GM12878 (cell line): ENCODE results near the gene USP35. TPM values are rescaled to one million over a fixed set of nuclear protein-coding genes. Genes with fewer than 3 reads are reported as not detected.

Source experiments
- ATAC-seq: fragments of 200-7000 bp; cut with Tn5 transposase; 3 replicates; pipeline ENCODE4 v1.9.1; 2020; ENCODE audit warnings: mild to moderate bottlenecking, moderate library complexity
- BruUV-seq: library from RNA; stranded (reverse); fragments of 400-500 nt; replicated peaks from 2 replicates; lab custom pipeline; 2021; lab: Mats Ljungman, UMichigan
- CTCF ChIA-PET: fragments of 300-600 bp; sonication (Branson Sonifier 250); formaldehyde crosslinking; extraction: SDS; loops from one replicate; lab custom pipeline; 2021; ENCODE audit warnings: inconsistent platforms; lab: Yijun Ruan, JAX
- POLR2A ChIA-PET: fragments of 350-600 bp; formaldehyde crosslinking; extraction: SDS; loops from one replicate; lab custom pipeline; 2021; ENCODE audit warnings: inconsistent platforms; lab: Charles Lee
- RAD21 ChIA-PET: fragments of 300-600 bp; sonication (Branson Sonifier 250); formaldehyde crosslinking; loops from one replicate; lab custom pipeline; 2023; ENCODE audit warnings: antibody characterized with exemption; ENCODE audit not compliant: unreplicated experiment; lab: Charles Lee
- SMC1A ChIA-PET: fragments of 300-600 bp; sonication (Branson Sonifier 250); formaldehyde crosslinking; loops from one replicate; lab custom pipeline; 2023; ENCODE audit not compliant: unreplicated experiment, uncharacterized antibody; lab: Charles Lee
- DNase-seq: peaks from one replicate; pipeline ENCODE4 v3.0.0-alpha.2; 2011; ENCODE audit warnings: low read depth, low spot score
- FAIRE-seq: peaks from 3 replicates; lab custom pipeline; 2011; peaks lifted over from hg19 to GRCh38; lab: Jason Lieb, UNC
- H2AFZ ChIP-seq: 2 replicates; pipeline ENCODE4 v1.6.0; 2011; ENCODE audit warnings: low read depth, low read length, control low read depth; ENCODE audit not compliant: control insufficient read depth
- H3K27ac ChIP-seq: 2 replicates; pipeline ENCODE4 v1.5.1; 2011; ENCODE audit warnings: control low read depth; ENCODE audit not compliant: control insufficient read depth, insufficient read depth
- H3K27me3 ChIP-seq, 2 experiments: replicated peaks in 1 of 2; 2 replicates each; pipeline versions ENCODE4 v1.6.0 to v1.6.1; 2011; ENCODE audit warnings: low read length in 1 of 2; ENCODE audit not compliant: control insufficient read depth in 2 of 2, insufficient read depth in 2 of 2
- H3K36me3 ChIP-seq, 2 experiments: 2 replicates each; pipeline ENCODE4 v1.5.1; 2011; ENCODE audit warnings: low read length in 1 of 2; ENCODE audit not compliant: control insufficient read depth in 2 of 2, insufficient read depth in 2 of 2
- H3K4me1 ChIP-seq: 2 replicates; pipeline ENCODE4 v1.6.1; 2011; ENCODE audit warnings: mild to moderate bottlenecking, low read length, moderate library complexity, mixed read lengths; ENCODE audit not compliant: control insufficient read depth, insufficient read depth
- H3K4me2 ChIP-seq: 2 replicates; pipeline ENCODE4 v1.6.0; 2011; ENCODE audit warnings: control low read depth; ENCODE audit not compliant: control insufficient read depth, insufficient read depth
- H3K4me3 ChIP-seq: fragments of 200-600 bp; sonication (generic); 2 replicates; pipeline ENCODE4 v1.5.1; 2016
- H3K79me2 ChIP-seq: 2 replicates; pipeline ENCODE4 v1.6.0; 2011; ENCODE audit warnings: low read length; ENCODE audit not compliant: control insufficient read depth, insufficient read depth
- H3K9ac ChIP-seq: 2 replicates; pipeline ENCODE4 v1.8.0; 2011; ENCODE audit warnings: low read length, control low read depth, mixed read lengths; ENCODE audit not compliant: control insufficient read depth, insufficient read depth
- H3K9me3 ChIP-seq: replicated peaks from 3 replicates; pipeline ENCODE4 v1.5.1; 2011; ENCODE audit warnings: mild to moderate bottlenecking, low read length; ENCODE audit not compliant: control insufficient read depth, insufficient read depth
- H4K20me1 ChIP-seq: 2 replicates; pipeline ENCODE4 v1.6.0; 2011; ENCODE audit not compliant: control insufficient read depth, insufficient read depth
- E2F8 ChIP-seq: fragments of 450-650 bp; IDR thresholded peaks from 2 replicates; pipeline ENCODE4 v1.6.1; 2018; ENCODE audit warnings: mild to moderate bottlenecking, low read depth, moderate library complexity; ENCODE audit not compliant: partially characterized antibody
- GATAD2B ChIP-seq: fragments of 450-650 bp; conservative IDR thresholded peaks from 2 replicates; pipeline ENCODE4 v1.6.1; 2017; ENCODE audit warnings: low read depth, mild to moderate bottlenecking, moderate library complexity
- MEF2B ChIP-seq: fragments of 450-650 bp; IDR thresholded peaks from 2 replicates; pipeline ENCODE4 v1.6.1; 2018; ENCODE audit warnings: mild to moderate bottlenecking, moderate library complexity; ENCODE audit not compliant: partially characterized antibody, poor library complexity, severe bottlenecking
- MTA2 ChIP-seq: fragments of 450-650 bp; IDR thresholded peaks from 2 replicates; pipeline ENCODE4 v1.6.1; 2016; ENCODE audit warnings: low read depth, mild to moderate bottlenecking, moderate library complexity
- PML ChIP-seq: IDR thresholded peaks from 2 replicates; pipeline ENCODE4 v1.6.1; 2012; ENCODE audit warnings: low read length, inconsistent platforms
- RAD51 ChIP-seq: fragments of 450-650 bp; IDR thresholded peaks from 2 replicates; pipeline ENCODE4 v1.6.1; 2016; ENCODE audit warnings: moderate library complexity, mild to moderate bottlenecking, inconsistent platforms
- SRF ChIP-seq, 2 experiments: IDR thresholded peaks; 2 replicates each; pipeline ENCODE4 v1.6.1; 2011; ENCODE audit warnings: low read depth in 2 of 2, low read length in 2 of 2, mild to moderate bottlenecking in 1 of 2, moderate library complexity in 1 of 2
- TCF3 ChIP-seq: IDR thresholded peaks from 2 replicates; pipeline ENCODE4 v1.6.1; 2012; ENCODE audit warnings: low read depth, mild to moderate bottlenecking, low read length, borderline replicate concordance; ENCODE audit not compliant: insufficient read depth
- ZNF24 ChIP-seq: fragments of 450-650 bp; IDR thresholded peaks from 2 replicates; pipeline ENCODE4 v1.6.1; 2017; ENCODE audit warnings: antibody characterized with exemption, mild to moderate bottlenecking
- WGBS: methylation state at CpG from one replicate; pipeline ENCODE4 v1.1.6; 2016; ENCODE audit warnings: low lambda C conversion rate; ENCODE audit not compliant: insufficient replicate concordance, insufficient coverage; ENCODE audit errors: missing lambda C conversion rate; 5-methylcytosine and 5-hydroxymethylcytosine counted together
- in situ Hi-C: fragments of 300-500 bp; cut with MboI; formaldehyde crosslinking; loops from 9 replicates; pipeline ENCODE4 v1.14.3; 2018; ENCODE audit warnings: mixed read lengths
- intact Hi-C: fragments of 100-400 bp; cut with micrococcal nuclease; formaldehyde crosslinking; loops from one replicate; pipeline ENCODE4 v1.14.2; 2022; ENCODE audit not compliant: unreplicated experiment
- polyA plus RNA-seq, 11 experiments: library from polyadenylated mRNA; depleted of rRNA in 4 of 11; unstranded in 6 of 11; stranded (reverse) in 5 of 11; fragments of >200 nt; fragmentation: Nextera tagmentation in 4 of 11; fragmentation: Illumina TruSeq in 1 of 11; extraction: Ambion mirVana in 4 of 11; extraction: Trizol in 1 of 11; gene quantifications; 1 replicate in 1 of 11; 2 replicates in 10 of 11; pipeline versions ENCODE4 v1.2.1 to v1.2.3, GENCODE V29; 2011 to 2016; ENCODE audit warnings: inconsistent platforms in 2 of 11, missing spikeins in 2 of 11, low read depth in 1 of 11
- total RNA-seq, 4 experiments: library from RNA; depleted of rRNA in 3 of 4; stranded (reverse); fragments of >200 nt in 3 of 4; fragmentation: Illumina TruSeq in 1 of 4; extraction: Trizol in 1 of 4; gene quantifications; 2 replicates each; pipeline versions ENCODE4 v1.2.1 to v1.2.3, GENCODE V29; 2013 to 2021

USP35 gene
- total and polyA plus RNA-seq, 10 of the 15 experiments (the other 5 are each of a cell fraction or from before 2014, with no cell fraction given): 0.13 to 6.4 (median 3.1) TPM; not detected in 1

GRCh38 chr11:78255919-78256318 is 67.2 kb downstream of the USP35 start:
- SMC1A ChIA-PET: no interaction called here
- no peak for DNase-seq
- no peak for ATAC-seq
- TF ChIP-seq E2F8 (no peak), TCF3 (no peak), PML (no peak), SRF (IDR thresholded peaks at IDR 0.05; ENCODE audit: low read depth in 2 of 2, low read length in 2 of 2) (no peak), MTA2 (no peak), ZNF24 (no peak), RAD51 (no peak), MEF2B (no peak), GATAD2B (no peak)
- WGBS: 52% methylated on average over 2 of the region's 2 CpGs
- intact Hi-C loops: no loop called here
- in situ Hi-C loops: no loop called here
- Histone ChIP-seq H3K79me2 (no peaks in the 10 kb centered on the region), H4K20me1 (no peaks in the 10 kb centered on the region), H3K4me3 (no peak overlapping the region), H3K27ac (no peak overlapping the region), H3K4me2 (no peak overlapping the region), H2AFZ (no peak overlapping the region), H3K9me3 (no peaks in the 10 kb centered on the region), H3K4me1 (no peaks in the 10 kb centered on the region), H3K27me3 (no peaks in the 10 kb centered on the region), H3K9ac (no peak overlapping the region), H3K36me3 (no peaks in the 10 kb centered on the region)
- CTCF ChIA-PET: interaction anchor here (2.2 kb wide), 1 partner anchor 28 kb away, joined by 10 read pairs; no protein-coding TSS in a partner anchor
- POLR2A ChIA-PET: no interaction called here
- BruUV-seq: no TSS peak
- RAD21 ChIA-PET: no interaction called here
- FAIRE-seq: no peak
